Body of pancreas (tissue), 4 donors: Measurements from ENCODE around the gene LNX1.

Source experiments
- CTCF ChIP-seq, 7 experiments: fragments of 450-650 bp in 4 of 7; fragments of 200-600 bp in 3 of 7; sonication (generic) in 3 of 7; IDR thresholded peaks; one replicate each; pipeline ENCODE4 v1.5.1; 2016 to 2019; ENCODE audit warnings: antibody characterized with exemption in 7 of 7
- POLR2A ChIP-seq, 3 donors: fragments of 450-650 bp; IDR thresholded peaks; one replicate each; pipeline ENCODE4 v1.6.1; 2016; ENCODE audit warnings: antibody characterized with exemption in 3 of 3, mild to moderate bottlenecking in 2 of 3

- TF ChIP-seq CTCF (IDR thresholded peaks at IDR 0.05) (no peak), POLR2A (IDR thresholded peaks at IDR 0.05) (no peak)
These were observed 16.8 kb downstream of the LNX1 start for GRCh38 chr4:53574528-53574927.
